ENCODE results near the gene SPTLC3.

GRCh38 chr20:13202565-13202964 is 193.8 kb downstream of the SPTLC3 start:
- TF ChIP-seq CTCF (conservative IDR thresholded peaks at IDR 0.05; ENCODE audit: low read length) (no peak), EZH2phosphoT487 (IDR thresholded peaks at IDR 0.05; ENCODE audit: borderline replicate concordance, low read depth, low read length) (no peak)
